Measurements from ENCODE around the gene XBP1.

The XBP1 gene

DNA sequence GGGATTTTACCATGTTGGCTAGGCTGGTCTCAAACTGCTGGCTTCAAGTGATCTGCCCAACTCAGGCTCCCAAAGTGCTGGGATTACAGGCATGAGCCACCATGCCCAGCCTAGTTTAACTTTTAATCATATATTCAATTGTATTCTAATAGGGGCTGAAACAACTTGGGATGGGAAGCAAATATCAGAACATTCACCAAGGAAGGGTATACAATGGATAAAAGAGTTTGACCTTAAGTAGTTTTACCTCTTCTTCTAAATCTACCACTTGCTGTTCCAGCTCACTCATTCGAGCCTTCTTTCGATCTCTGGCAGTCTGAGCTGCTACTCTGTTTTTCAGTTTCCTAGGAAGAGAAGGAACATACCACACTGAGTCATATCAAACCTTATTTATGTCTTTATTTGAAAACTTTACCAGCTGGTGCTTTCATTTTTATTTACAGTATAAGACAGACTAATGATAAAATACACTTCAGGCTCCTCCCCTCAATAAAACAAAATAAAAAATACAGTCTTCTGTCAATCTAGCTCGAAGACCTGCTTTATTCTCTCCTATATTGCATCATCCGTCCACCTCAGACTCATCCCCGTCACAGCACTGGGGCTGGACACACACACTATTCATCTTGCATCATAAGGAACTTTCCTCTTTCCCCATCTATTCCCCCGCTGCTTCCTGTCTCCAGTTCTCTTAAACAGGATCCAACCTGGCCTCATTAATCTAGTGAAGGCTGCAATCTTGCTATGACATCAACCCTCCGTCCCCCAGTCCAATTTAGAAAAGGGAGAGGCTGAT lies 1.4 kb downstream of the XBP1 start:
- Histone ChIP-seq H3K36me3 (ENCODE audit: control insufficient read depth, insufficient read depth, low read length) (peaks cover 29% of the 10 kb centered on the region), H3K9me3 (ENCODE audit: control insufficient read depth, insufficient read depth, low read length) (no peaks in the 10 kb centered on the region), H3K27me3 (ENCODE audit: control insufficient read depth, insufficient read depth, low read length) (no peaks in the 10 kb centered on the region), H3K9ac (ENCODE audit: low read depth, low read length) (peak overlapping the region; percentile 99), H3K4me1 (ENCODE audit: control insufficient read depth, insufficient read depth, low read length) (no peaks in the 10 kb centered on the region), H3K4me3 (ENCODE audit: low read depth, low read length) (peak overlapping the region; percentile 93)

DNA sequence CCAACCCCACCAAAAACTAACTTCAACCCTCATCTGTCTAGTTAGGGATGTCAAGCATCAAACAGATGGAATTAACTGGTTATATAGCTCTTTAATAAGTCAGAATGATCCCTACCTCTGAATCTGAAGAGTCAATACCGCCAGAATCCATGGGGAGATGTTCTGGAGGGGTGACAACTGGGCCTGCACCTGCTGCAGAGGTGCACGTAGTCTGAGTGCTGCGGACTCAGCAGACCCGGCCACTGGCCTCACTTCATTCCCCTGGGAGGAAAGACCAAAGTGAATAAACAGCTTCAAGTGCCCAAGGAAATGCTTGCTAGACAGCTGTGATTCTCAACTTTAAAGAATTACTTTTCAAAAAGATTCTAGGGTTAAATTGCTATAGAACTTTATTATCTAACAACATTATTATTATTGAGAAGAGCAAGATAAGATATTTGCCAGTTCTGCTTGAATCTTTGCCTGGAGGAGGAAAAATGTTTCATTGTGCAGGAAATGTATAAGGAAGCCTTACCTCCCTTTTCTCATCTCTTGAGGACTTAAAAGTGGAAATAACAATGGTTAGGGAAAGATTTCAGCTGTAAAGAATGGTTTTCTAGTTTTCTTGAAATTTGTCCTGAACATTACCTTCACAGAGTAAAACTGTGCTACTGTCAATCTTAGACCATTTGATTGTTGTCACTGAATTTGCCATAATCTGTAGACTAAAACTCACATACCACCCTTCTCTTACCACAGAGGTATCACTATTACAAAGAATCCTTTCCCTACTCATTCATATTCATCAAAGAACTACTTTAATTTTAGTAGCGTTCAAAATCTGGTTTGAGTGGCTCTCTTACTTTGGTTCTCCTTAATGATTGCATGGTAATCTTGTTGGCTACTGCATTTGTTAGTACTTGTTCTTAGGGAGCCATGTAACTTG lies 4.2 kb downstream of the XBP1 start:
- Histone ChIP-seq H3K4me3 (ENCODE audit: low read depth, low read length) (no peak overlapping the region), H3K9ac (ENCODE audit: low read depth, low read length) (no peak overlapping the region), H3K4me1 (ENCODE audit: control insufficient read depth, insufficient read depth, low read length) (no peaks in the 10 kb centered on the region), H3K36me3 (ENCODE audit: control insufficient read depth, insufficient read depth, low read length) (peaks cover 29% of the 10 kb centered on the region), H3K9me3 (ENCODE audit: control insufficient read depth, insufficient read depth, low read length) (no peaks in the 10 kb centered on the region), H3K27me3 (ENCODE audit: control insufficient read depth, insufficient read depth, low read length) (no peaks in the 10 kb centered on the region)

DNA sequence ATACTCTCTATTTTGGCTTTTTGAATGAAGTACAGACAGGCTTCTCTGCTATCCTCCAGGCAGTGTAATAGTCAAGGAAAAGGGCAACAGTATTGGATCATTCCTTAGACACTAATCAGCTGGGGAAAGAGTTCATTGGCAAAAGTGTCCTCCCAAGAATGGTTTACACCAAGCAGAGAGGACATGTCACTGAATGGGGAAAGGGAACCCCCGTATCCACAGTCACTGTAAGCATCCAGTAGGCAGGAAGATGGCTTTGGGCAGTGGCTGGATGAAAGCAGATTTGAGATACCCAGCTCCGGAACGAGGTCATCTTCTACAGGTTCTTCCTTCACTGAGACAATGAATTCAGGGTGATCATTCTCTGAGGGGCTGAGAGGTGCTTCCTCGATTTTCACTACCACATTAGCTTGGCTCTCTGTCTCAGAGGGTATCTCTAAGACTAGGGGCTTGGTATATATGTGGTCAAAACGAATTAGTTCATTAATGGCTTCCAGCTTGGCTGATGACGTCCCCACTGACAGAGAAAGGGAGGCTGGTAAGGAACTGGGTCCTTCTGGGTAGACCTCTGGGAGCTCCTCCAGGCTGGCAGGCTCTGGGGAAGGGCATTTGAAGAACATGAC lies 5.2 kb downstream of the XBP1 start:
- no peaks in the 10 kb centered on the region for H3K4me1 ChIP-seq (ENCODE audit: control insufficient read depth, insufficient read depth, low read length)
- no peak overlapping the region for H3K9ac ChIP-seq (ENCODE audit: low read depth, low read length)
- no peaks in the 10 kb centered on the region for H3K27me3 ChIP-seq (ENCODE audit: control insufficient read depth, insufficient read depth, low read length)
- H3K36me3 ChIP-seq (ENCODE audit: control insufficient read depth, insufficient read depth, low read length), result peaks cover 29% of the 10 kb centered on the region
- no peak overlapping the region for H3K4me3 ChIP-seq (ENCODE audit: low read depth, low read length)
- H3K9me3 ChIP-seq (ENCODE audit: control insufficient read depth, insufficient read depth, low read length), result no peaks in the 10 kb centered on the region

DNA sequence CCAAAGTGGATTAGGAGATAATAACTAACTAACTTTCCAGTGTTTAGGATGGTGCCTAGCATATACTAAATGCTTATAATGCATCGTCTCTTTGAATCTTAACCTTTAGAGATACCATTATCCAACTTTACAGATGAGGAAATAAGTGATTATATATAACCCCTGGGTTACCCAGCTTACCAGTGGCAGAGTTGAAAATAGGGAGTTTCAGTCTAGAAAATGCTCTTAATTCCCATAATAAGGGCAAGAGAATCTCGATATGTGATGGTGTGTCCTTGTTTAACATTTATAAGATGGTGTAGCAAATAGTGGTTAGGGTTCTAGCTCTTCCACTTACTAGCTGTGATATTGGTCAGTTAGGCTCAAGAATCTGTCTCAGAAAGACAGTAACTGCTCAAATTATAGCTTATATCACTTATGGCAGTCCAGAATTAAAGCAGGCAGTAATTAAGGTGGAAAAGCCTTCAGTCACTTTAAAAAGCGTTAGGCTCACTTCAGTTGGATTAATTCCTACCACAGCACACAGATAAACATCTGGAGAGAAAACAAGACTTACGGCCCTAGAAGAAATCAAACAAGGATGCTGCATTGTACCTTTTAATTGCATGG lies 6.3 kb downstream of the XBP1 start:
- Histone ChIP-seq H3K36me3 (ENCODE audit: control insufficient read depth, insufficient read depth, low read length) (peaks cover 29% of the 10 kb centered on the region), H3K9ac (ENCODE audit: low read depth, low read length) (no peak overlapping the region), H3K4me1 (ENCODE audit: control insufficient read depth, insufficient read depth, low read length) (no peaks in the 10 kb centered on the region), H3K4me3 (ENCODE audit: low read depth, low read length) (no peak overlapping the region), H3K9me3 (ENCODE audit: control insufficient read depth, insufficient read depth, low read length) (no peaks in the 10 kb centered on the region), H3K27me3 (ENCODE audit: control insufficient read depth, insufficient read depth, low read length) (no peaks in the 10 kb centered on the region)

DNA sequence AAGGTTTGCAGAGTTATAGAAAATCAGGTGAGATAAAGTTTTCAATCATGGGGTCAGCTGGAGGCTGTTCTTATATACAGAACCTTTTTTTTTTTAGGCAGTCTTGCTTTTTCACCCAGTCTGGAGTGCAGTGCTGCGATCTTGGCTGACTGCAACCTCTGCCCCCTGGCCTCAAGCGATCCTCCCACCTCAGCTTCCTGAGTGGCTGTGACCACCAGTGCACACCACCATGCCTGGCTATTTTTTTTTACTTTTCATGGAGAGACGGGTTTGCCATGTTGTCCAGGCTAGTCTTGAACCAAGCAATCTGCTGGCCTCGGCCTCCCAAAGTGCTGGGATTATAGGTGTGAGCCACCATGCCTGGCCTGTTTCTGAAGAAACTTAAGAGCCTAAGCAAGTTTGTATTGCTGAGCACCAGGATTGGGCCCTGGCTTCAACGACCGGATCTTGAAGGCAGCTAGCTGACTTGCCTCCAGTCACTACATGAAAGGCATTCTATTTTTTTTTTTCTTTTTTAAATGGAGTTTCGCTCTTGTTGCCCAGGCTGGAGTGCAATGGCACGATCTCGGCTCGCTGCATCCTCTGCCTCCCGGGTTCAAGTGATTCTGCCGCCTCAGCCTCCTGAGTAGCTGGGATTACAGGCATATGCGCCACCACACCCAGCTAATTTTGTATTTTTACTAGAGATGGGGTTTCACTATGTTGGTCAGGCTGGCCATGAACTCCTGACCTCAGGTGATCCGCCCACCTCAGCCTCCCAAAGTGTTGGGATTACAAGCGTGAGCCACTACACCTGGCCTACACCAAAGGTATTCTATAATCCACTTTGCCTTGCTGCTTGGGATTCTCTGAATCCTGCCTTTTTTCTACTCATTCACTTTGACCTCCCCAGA lies 7.6 kb downstream of the XBP1 start:
- no peaks in the 10 kb centered on the region for H3K27me3 ChIP-seq (ENCODE audit: control insufficient read depth, insufficient read depth, low read length)
- peaks cover 29% of the 10 kb centered on the region for H3K36me3 ChIP-seq (ENCODE audit: control insufficient read depth, insufficient read depth, low read length)
- no peak overlapping the region for H3K9ac ChIP-seq (ENCODE audit: low read depth, low read length)
- H3K4me1 ChIP-seq (ENCODE audit: control insufficient read depth, insufficient read depth, low read length), result no peaks in the 10 kb centered on the region
- no peak overlapping the region for H3K4me3 ChIP-seq (ENCODE audit: low read depth, low read length)
- no peaks in the 10 kb centered on the region for H3K9me3 ChIP-seq (ENCODE audit: control insufficient read depth, insufficient read depth, low read length)

DNA sequence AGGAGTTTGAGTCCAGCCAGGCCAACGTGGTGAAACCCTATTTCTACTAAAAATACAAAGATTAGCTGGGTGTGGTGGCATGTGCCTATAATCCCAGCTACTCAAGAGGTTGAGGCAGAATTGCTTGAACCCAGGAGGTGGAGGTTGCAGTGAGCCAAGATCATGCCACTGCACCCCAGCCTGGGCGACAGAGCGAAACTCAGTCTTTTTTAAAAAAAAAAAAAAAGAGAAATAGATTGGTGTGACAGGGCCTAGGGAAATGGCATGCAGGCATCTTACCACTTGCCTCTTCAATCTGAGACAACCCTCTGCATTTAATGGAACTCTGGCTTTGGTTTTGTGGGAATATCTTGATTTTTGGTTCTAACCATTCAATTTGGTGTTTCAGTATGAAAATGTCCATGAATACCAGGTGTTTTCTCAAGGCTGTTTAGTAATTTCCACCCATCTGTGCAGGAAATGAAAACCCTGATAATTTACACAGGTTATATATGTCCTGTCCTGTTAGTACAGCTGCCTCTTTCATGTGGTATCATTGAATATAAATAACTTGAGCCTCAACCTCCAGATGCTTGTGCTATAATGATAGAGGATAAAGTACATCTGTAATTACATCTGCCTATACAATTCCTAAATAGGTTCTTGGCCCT lies 8.4 kb downstream of the XBP1 start:
- no peak overlapping the region for H3K9ac ChIP-seq (ENCODE audit: low read depth, low read length)
- no peaks in the 10 kb centered on the region for H3K9me3 ChIP-seq (ENCODE audit: control insufficient read depth, insufficient read depth, low read length)
- H3K27me3 ChIP-seq (ENCODE audit: control insufficient read depth, insufficient read depth, low read length), result no peaks in the 10 kb centered on the region
- no peak overlapping the region for H3K4me3 ChIP-seq (ENCODE audit: low read depth, low read length)
- no peaks in the 10 kb centered on the region for H3K4me1 ChIP-seq (ENCODE audit: control insufficient read depth, insufficient read depth, low read length)
- H3K36me3 ChIP-seq (ENCODE audit: control insufficient read depth, insufficient read depth, low read length), result peaks cover 25% of the 10 kb centered on the region

DNA sequence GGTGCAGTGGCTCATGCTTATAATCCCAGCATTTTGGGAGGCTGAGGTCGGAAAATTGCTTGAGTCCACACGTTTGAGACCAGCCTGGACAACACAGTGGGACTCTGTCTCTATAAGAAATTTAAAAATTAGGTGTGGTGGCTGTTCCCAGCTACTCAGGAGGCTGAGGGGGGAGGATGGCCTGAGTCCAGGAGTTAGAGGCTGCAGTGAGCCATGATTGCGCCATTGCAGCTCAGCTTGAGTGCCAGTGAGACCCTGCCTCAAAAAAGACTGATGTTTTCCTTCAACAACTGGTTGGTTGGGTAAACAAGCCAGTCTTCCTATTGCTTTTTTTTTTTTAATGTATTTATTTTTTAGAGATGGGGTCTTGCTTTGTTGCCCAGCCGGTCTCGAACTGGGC lies 9.2 kb downstream of the XBP1 start:
- Histone ChIP-seq H3K9ac (ENCODE audit: low read depth, low read length) (no peak overlapping the region), H3K4me1 (ENCODE audit: control insufficient read depth, insufficient read depth, low read length) (no peaks in the 10 kb centered on the region), H3K27me3 (ENCODE audit: control insufficient read depth, insufficient read depth, low read length) (no peaks in the 10 kb centered on the region), H3K9me3 (ENCODE audit: control insufficient read depth, insufficient read depth, low read length) (no peaks in the 10 kb centered on the region), H3K4me3 (ENCODE audit: low read depth, low read length) (no peak overlapping the region), H3K36me3 (ENCODE audit: control insufficient read depth, insufficient read depth, low read length) (peaks cover 23% of the 10 kb centered on the region)

DNA sequence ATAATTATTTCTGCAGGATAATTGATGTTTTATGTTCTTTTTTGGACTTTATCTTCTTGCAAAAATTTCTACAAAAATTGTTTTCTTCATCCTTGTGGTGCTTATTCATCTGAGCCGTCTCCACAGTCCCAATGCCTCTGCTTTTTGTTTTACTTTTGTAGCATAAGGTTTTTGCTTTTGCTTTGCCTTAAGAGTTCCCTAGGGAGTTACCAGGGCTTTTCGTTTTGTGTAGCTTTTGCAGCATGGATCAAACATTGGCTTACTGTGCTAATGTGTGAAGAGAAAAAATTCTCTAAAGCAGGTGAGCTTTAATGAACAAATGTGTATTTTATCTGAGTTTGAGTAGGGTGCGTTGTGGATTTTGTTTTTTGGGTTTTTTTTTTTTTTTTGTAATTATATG lies 11.8 kb downstream of the XBP1 start:
- Histone ChIP-seq H3K4me1 (ENCODE audit: control insufficient read depth, insufficient read depth, low read length) (no peaks in the 10 kb centered on the region), H3K9ac (ENCODE audit: low read depth, low read length) (no peak overlapping the region), H3K9me3 (ENCODE audit: control insufficient read depth, insufficient read depth, low read length) (no peaks in the 10 kb centered on the region), H3K27me3 (ENCODE audit: control insufficient read depth, insufficient read depth, low read length) (no peaks in the 10 kb centered on the region), H3K36me3 (ENCODE audit: control insufficient read depth, insufficient read depth, low read length) (peaks cover 10% of the 10 kb centered on the region), H3K4me3 (ENCODE audit: low read depth, low read length) (no peak overlapping the region)

DNA sequence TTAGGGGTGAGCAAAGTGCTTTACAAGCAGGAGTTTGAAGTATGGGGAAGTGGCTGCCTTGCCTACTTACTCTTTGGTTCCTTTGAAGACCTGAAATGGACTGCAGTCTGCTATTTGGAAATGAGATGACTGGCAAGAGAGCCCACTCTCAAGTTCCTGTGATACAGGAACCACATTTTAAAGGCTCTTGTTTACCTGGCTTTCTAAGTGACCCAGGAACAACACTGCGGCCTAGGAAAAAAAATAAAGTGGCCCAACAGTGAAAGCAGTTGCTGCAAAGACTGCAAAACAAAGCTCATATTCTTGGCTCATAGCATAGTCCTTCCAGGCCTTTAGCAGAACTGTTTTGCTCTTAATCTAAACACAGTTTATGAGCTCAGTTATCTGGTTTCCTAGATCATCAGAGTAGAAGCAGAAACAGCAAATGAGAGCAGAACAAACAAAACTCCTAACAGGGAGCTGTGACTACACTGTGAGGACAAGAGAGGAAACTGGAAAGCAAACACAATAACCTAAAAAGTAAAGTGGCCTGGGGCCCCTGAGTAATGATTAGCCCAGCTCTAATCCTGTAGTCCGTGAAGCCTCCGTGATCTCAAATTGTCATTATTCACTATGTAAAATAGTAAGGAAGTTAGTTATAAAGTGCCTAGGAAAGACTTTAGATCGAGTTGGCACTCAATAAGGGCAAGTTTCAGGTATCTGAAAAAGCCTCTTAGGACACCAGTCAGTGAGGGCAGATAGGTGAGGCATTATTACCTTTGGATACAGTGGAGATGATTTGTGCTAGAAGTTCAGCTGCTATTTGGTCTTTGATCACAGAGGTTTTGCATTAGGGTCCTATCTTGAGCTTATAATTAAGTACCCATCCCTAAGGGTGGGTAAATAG lies 16.3 kb downstream of the XBP1 start:
- no peak overlapping the region for H3K4me3 ChIP-seq (ENCODE audit: low read depth, low read length)
- no peaks in the 10 kb centered on the region for H3K4me1 ChIP-seq (ENCODE audit: control insufficient read depth, insufficient read depth, low read length)
- H3K9ac ChIP-seq (ENCODE audit: low read depth, low read length), result no peak overlapping the region
- H3K36me3 ChIP-seq (ENCODE audit: control insufficient read depth, insufficient read depth, low read length), result peaks cover 10% of the 10 kb centered on the region
- no peaks in the 10 kb centered on the region for H3K9me3 ChIP-seq (ENCODE audit: control insufficient read depth, insufficient read depth, low read length)
- H3K27me3 ChIP-seq (ENCODE audit: control insufficient read depth, insufficient read depth, low read length), result no peaks in the 10 kb centered on the region

DNA sequence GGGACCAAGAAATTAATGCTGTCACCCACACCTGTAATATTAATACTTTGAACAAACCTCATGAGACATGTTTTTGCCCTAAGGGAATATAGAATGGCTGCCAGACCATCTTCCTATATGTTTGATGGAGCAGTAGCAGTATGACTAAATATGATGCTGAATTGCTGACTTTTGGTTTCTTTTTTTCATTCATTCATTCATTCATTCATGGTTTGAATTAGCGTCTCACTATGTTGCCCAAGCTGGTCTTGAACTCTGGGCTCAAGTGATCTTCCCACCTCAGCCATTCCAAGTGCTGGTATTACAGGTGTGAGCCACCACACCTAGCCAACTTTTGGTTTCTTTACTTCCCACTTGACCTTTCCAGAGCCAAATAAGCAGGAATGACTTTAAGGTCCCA lies 20.1 kb downstream of the XBP1 start:
- Histone ChIP-seq H3K4me1 (ENCODE audit: control insufficient read depth, insufficient read depth, low read length) (no peaks in the 10 kb centered on the region), H3K36me3 (ENCODE audit: control insufficient read depth, insufficient read depth, low read length) (peaks cover 15% of the 10 kb centered on the region), H3K4me3 (ENCODE audit: low read depth, low read length) (no peak overlapping the region), H3K9me3 (ENCODE audit: control insufficient read depth, insufficient read depth, low read length) (no peaks in the 10 kb centered on the region), H3K9ac (ENCODE audit: low read depth, low read length) (no peak overlapping the region), H3K27me3 (ENCODE audit: control insufficient read depth, insufficient read depth, low read length) (no peaks in the 10 kb centered on the region)
